GM21619 (cell line): ENCODE measurements around the gene BTF3L4.
"Not testable (repeated sequence)": the region's sequence is repeated elsewhere in the genome, so short reads cannot be mapped to it uniquely, and the experiment has no call there.

Source experiments
- ATAC-seq: cut with Tn5 transposase; IDR thresholded peaks from one replicate; pipeline ENCODE4 v1.9.1; 2021; ENCODE audit not compliant: unreplicated experiment

BTF3L4 gene

DNA sequence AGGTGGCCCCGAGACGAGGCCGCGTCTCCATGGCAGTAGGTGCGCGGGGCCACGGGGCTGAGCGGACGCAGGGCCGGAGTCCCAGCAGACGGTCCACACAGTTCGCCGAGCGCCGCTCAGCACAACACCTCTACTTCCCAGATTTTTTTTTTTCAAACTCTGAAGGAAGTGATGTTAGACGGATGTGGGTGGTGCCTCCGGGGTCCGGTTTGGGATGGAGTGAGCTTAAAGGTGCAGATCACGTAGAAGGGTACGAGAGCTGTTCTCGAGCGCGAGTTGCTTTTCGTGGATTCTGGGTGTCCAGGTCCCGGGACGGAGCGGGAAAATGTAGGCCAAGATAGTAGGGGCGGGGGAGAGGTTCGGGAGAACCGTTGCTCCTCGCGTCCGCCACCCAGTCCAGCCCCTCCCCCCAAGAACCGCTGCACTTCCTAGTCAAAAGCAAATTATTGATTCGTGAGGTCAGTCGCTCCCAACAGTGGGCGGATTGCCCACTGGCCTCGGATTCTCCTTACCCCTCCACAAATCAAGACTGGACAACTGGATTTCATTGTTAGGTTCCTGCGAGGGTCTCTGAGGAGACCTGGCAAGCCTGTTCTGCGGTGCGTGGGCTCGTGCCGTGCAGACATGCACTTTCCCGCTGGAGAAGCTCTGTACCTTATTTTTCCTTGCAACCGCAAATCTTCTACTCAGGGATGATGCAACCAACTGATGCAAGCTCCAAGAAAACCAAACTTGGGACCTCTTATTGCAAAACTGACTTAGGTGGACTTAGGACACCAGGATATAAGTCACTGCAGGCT, 829 bp upstream of the BTF3L4 start, which contains the start of gene TXNDC12:
Gene TXNDC12, minus strand, starts transcription at position 126 of the 800 bp plus-strand sequence. Its CDS starts 95 bp downstream, at position 31.
- peak; percentile 39 for ATAC-seq

DNA sequence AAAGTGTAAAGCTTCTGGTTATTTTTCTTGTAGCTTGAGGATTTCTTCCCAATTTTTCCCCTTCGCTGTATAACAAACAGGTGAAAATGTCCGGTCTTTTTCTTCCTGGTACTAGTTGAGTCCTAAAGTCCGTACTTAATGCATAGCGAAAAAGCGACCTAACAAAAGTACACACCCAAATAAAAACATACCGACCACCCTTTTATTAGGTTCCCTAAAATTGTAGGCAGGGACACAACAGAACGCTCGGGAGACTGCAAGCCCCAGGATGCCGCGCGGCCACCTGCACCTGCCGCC, 281 bp upstream of the BTF3L4 start:
- ATAC-seq, result no peak

DNA sequence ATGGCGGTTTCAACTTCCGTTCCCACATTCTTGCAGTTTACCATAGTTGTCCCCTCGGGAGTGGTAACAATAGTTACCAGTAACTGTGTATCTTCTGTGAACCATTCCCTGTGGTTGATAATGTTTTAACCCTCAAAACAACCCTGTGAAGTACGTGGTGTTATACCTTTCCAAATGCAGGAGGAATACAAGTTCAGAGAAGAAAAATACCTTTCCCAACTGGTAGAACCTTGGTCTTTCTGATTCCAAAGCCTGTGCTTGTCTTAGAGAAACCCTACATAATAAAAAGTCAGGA, 789 bp downstream of the BTF3L4 start:
- ATAC-seq, result peak; percentile 39

DNA sequence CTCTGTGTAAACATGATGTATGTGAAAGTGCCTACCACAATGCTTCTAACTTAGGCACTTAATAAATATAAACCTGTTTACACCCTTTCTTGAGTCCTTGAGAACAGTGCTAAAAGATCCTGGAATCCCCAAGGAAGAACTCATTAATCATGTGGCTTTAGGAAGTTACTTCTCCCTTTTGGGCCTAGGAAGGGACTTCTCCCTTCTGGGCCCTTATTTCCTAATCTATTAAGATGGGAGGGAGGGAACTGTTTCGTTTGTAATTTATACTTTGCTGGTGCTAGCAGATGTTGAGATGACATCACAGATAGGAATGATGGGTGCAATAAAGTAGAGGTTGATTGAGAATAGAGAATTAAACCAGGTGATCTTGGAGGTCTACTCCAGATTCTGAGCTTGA, 1.2 kb downstream of the BTF3L4 start:
- ATAC-seq, result no peak

DNA sequence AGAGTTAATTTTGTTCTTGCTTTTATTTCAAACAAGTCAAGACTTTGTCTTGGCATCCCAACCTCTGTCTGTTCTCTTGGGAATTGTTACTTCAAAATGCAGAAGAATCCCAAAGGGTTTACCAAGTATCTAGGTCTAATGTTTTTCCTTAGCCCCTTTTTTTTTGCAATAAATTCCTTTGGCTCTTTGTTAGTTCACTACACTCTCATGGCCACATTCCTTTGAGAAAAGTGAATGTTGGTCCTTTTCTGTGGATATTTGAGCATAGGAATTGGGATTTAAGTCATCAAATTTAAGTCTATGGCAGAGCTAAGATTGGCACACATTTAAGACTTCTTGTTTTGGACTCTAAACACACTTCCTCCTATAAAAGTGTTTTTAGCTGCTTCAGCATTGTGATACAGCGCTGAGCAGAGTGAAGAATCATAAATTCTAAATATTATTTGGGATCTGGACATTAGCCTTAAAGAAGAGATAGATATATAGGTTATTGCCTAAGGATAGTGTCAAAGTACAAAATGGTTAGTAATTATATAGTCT, 1.9 kb downstream of the BTF3L4 start:
- no peak for ATAC-seq

DNA sequence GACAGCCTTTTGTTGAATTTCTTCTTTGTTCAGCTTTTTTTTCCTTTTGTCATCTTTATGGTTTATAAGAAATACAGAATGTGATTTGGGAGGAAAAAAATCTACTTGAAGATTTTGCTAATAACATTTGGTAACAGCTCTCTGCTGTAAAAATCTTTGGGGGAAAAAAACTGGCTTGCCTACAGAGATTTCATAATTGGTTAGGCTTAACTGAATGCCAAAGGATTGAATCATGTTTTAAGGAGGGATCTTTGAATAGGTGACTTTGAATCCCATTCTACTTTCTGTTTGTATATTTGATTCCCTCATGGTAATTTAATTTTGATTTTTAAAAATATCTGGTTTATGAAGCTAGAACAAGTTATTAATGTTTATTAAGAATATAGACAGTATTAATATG, 3.2 kb downstream of the BTF3L4 start:
- no peak for ATAC-seq

DNA sequence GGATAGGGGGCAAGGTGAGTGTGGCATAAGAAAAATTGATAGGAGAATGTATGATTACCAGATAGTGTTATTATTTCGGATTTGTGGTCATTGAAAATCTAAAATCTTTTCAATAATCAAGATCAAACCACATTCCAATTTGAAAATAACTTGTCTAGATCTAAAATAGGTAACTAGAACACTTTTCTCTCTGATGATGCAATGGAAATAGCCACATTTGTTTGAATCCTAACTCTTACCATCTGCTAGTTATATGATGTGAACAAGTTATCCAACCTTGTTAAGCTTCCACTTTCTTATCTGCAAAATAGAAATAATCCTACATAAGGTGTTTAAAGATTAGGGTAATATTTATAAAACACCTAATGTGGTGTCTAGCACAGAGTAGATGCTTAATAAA, 3.8 kb downstream of the BTF3L4 start:
- no peak for ATAC-seq

DNA sequence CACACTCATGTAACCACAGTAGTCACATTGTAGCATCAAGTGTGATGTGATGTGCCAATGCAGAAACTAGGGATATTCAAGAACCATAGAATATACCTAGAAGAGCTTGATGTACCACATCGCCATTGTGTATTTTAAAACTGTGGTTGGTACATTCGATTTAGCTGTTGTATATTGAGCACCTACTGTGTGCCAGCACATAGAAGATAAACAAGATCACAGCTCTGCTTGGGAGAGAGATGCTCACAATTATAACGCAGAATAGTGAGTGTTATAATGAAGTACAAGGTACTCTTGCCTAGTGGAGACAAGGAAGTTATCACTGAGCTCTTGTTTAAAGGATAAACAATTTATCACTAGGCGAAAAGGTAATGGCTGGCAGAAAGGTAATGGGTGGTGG, 4.7 kb downstream of the BTF3L4 start:
- no peak for ATAC-seq

DNA sequence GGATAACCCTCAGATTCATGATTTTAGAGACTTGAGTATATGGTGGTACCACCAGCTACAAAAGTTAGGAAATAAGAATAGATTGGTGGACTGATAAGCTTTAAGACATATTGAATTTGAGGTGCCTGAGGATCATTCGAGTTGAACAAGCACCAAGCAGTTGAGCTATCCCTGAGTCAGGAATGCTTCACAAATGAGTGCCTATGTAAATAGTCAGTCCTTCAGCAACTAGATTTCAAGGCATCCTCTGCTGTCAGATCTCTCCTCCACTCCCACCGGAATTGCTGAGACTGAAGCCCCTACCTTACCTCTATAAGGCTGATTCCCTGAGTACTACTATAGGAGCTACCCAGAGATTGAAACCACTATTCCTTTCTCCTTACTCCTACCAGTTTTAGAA, 7.1 kb downstream of the BTF3L4 start:
- ATAC-seq, result no peak

DNA sequence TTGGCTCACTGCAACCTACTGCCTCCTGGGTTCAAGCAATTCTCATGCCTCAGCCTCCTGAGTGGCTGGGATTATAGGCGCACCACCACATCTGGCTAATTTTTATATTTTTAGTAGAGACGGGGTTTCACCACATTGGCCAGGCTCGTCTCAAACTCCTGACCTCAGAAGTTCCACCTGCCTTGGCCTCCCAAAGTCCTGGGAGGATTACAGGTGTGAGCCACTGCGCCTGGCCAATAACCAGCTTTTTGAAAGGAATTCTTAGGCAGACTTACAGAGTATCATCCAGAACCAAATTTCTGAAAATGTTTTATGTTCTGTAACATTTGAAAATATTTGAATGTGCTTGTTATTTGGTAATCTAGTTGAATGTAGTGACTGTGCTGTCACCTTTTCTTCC, 14.6 kb downstream of the BTF3L4 start:
- no peak for ATAC-seq

DNA sequence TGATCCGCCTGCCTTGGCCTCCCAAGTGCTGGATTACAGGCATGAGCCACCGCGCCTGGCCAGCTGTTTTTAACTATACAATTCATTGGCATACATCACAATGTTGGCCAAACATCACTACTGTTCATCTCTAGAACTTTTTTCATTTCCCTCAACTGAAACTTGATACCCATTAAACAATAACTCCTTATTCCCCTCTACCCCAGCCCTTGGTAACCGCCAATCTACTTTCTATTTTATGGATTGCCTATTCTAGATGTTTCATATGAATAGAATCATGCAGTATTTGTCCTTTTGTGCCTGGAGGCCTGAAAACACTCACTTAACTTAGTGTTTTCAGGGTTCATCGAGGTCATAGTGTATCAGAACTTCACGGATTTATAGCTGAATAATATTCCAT, 16.2 kb downstream of the BTF3L4 start:
- ATAC-seq, result no peak

DNA sequence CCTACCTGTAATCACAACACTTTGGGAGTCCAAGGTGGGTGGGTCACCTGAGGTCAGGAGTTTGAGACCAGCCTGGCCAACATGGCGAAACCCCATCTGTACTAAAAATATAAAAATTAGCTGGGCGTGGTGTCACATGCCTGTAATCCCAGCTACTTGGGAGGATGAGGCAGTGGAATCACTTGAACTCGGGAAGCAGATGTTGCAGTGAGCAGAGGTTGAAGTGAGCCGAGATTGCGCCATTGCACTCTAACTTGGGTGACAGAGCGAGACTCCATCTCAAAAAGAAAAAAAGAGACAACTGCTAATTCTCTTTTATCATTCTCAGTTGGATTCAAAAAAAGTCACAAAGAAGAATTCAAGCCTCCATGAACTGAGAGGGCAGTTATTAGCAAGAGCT, 21.2 kb downstream of the BTF3L4 start:
- ATAC-seq, result not testable (repeated sequence)

DNA sequence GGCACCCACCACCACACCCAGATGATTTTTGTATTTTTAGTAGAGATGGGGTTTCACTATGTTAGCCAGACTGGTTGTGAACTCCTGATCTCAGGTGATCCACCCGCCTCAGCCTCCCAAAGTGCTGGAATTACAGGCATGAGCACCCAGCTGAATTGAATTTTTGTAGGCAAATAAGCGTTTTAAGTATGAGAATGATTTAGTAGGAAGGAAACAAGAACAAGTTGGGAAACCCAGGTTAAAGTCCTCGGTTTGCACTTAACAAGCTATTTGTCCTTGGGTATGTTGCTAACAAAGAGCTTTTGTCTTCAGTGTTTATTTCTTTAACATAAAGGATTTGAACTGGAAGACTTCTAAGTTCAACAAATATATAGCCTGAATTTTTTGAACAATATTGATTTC, 23.9 kb downstream of the BTF3L4 start:
- no peak for ATAC-seq

DNA sequence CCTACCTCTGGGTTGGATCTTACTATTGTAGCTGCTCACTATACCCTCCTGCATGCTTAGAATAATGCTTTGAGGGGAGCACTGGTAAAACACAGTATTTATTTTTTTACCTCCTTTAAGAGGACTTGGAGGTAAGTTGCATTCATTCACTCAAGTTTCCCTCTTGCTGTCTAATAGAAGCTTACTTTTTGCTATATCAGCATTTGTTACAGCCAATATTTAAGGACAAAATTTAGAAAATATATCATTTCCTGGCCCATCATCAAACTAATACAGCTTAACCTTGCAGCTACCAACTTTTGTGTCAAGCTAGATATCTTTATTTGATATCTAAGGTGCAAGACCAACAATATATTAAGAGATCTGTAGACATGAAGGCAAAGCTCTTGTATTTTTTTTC, 31.8 kb downstream of the BTF3L4 start:
- ATAC-seq, result not testable (repeated sequence)

DNA sequence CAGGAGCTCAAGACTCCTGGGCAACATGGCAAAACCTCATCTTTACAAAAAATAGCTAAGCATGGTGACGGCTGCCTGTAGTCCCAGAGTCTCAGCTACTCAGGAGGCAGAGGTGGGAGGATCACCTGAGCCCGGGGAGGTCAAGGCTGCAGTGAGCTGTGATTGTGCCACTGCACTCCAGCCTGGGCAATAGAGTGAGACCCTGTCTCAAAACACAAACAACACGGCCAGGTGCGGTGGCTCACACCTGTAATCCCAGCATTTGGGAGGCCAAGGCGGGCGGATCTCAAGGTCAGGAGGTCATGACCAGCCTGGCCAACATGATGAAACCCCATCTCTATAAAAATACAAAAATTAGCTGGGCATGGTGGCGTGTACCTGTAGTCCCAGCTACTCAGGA, 38.2 kb downstream of the BTF3L4 start:
- not testable (repeated sequence) for ATAC-seq

DNA sequence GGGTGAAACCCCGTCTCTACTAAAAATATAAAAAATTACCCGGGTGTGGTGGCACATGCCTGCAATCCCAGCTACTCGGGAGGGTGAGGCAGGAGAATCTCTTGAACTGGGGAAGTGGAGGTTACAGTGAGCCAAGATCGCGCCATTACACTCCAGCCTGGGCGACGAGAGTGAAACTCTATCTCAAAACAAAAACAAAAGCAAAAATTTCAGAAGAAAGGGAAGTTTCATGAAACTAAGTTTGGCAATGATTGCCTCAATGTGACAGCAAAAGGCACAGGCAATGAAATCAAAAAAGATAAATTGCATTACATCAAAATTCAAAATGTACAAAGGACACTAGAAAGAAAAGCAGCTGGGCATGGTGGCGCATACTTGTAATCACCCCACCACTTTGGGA, 40.1 kb downstream of the BTF3L4 start:
- ATAC-seq, result no peak

DNA sequence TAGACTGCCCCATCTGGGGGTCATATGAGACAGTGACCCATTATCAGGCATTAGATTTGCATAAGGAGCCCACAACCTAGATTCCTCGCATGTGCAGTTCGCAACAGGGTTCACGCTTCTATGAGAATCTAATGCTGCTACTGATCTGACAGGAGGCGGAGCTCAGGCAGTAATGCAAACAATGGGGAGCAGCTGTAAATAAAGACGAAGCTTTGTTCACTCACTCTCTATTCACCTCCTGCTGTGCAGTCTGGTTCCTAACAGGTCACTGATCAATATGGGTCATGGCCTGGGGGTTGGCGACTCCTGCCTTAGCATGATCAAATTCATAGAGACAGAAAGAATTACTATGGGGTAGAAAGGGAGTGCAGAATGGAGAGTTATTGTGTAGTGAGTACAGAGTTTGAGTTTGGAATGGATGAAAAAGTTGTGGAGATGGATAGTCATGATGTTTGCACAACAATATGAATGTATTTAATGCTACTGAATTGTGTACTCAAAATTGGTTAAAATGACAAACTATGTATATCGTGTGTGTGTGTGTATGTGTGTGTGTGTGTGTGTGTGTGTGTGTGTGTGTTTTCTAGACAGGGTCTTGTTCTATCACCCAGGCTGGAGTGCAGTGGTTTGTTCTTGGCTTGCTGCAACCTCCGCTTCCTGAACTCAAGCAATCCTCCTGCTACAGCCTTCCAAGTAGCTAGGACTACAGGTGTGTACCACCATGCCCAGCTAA, 42.2 kb downstream of the BTF3L4 start:
- no peak for ATAC-seq

DNA sequence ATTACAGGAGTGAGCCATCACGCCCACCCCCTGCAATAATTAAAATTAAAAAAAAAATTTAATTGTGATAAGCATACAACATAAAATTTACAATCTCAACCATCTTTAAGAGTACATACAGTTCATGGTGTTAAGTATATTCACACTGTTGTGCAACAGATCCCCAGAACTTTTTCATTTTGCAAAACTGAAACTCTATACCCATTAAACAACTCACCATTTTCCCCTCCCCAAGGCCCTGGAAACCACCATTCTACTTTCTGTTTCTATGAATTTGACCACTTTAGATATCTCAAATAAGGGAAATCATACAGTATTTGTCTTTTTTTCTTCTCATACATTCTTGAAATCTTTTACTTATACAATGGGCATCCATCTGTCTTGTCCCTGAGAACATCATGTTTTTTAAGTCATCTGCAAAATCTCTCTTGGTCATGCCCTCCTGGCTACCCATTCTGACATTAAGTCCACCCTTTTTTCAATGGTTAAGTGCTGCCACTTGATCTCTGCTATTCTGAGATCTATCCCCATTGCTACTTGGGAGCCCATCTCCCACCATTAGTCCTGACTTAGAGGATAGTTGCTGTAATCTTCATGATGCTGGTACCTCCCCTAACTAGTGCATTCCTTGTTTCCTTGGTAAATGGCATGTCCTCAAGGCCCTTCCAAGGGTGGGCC, 46.4 kb downstream of the BTF3L4 start:
- ATAC-seq, result peak; percentile 69

DNA sequence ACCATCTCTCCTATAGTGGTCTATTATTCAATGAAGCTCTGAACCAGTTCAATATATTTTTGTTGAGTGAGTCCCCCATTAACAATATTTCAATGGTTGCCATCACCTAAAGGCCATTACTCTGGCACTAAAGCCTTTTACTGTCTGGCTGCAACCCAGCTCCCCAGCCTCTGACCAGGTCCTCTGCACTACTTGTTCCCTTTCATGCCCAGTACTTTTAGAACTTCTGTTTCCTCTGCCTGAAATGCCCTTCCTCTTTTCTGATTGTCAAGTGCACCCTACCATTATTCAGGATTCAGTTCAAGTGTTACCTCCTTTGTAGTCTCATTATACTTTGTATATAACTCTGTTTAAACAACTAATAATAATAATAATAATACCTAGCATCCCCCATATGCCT, 55.4 kb downstream of the BTF3L4 start:
- ATAC-seq, result no peak

DNA sequence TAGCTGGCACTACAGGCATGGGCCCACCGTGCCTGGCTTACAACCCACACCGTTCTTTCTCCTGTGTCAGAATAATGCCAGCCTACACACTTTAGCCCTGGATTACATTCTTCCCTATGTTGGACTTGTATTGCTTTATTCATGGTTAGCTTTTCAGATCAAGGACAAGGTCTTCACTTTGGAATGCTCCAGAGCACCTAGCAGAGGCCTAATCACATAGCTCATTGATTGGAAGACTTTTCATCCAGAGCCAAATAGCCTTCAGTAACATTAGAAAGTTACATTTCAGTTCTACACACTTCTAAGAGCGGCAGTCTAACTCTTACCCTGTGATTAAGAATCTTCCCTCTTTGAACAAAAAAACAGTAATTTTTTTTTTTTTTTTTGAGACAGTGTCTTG, 56.4 kb downstream of the BTF3L4 start:
- ATAC-seq, result no peak

DNA sequence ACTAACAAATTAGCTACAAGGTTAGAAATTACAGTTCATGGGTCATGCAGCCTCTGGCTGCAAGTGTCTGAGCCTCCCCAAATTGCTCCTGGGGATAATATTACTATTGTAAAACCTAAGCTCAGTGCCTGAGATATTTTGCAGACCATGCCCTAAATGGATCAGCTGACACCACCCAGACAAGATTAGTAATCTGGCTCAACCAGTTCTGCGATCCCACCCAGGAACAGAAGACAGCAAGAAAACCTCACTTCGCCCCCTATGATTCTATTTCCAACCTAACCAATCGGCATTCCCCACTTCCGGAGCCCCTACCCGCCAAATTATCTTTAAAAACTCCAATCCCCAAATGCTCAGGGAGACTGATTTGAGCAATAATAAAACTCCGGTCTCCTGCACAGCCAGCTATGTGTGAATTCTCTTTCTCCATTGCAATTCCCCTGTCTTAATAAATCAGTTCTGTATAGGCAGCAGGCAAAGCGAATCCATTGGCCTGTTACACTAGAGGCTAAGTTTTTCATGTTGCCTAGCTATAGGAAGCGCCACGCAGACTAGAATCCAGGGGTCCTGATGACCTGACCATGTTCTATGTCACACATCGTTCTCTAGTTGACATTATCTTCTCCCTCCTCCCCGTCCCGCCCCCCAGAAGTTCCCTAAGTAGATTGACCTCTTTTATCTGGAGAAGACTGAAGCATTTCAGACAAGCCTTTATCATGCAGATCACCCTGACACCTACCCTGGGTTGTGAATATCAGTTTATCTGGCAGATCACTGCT, 63.4 kb downstream of the BTF3L4 start:
- ATAC-seq, result no peak
